ENCODE measurements around the gene FAM13C.

FAM13C gene

GRCh38 chr10:59383436-59383835 is 21.1 kb upstream of the FAM13C start:
- H3K27me3 ChIP-seq (ENCODE audit: control insufficient read depth, insufficient read depth, low read length), result no peaks in the 10 kb centered on the region

DNA sequence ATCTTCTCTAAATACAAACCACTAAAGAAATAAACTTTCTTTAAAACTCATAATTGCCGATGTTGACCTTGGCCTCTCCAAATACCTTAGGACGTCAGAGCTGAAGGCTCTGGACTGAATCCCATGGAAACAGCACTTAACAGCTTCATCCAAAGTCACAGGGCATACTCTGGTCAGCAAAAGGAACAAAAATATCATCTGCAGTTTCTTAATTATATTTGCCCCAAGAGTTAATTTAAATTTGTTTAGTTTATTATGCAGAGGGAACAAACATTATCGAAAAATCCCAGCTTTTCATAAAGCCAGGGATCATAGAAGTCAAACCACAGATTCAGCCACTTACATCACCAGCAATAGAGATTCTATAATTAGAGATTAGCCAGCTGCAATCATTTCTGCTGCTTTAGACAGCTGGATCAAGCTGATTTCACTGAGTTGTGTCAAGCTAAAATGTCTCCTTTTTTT is 20.5 kb upstream of the FAM13C start:
- Histone ChIP-seq H3K9ac (ENCODE audit: low read depth, low read length) (no peak overlapping the region), H3K4me3 (ENCODE audit: low read depth, low read length) (no peak overlapping the region), H3K36me3 (ENCODE audit: control insufficient read depth, insufficient read depth, low read length) (no peaks in the 10 kb centered on the region), H3K9me3 (ENCODE audit: control insufficient read depth, insufficient read depth, low read length) (no peaks in the 10 kb centered on the region), H3K27me3 (ENCODE audit: control insufficient read depth, insufficient read depth, low read length) (no peaks in the 10 kb centered on the region), H3K4me1 (ENCODE audit: control insufficient read depth, insufficient read depth, low read length) (no peaks in the 10 kb centered on the region)

More at GRCh38 chr10:59383436-59383835, 21.1 kb upstream of the FAM13C start:
- Histone ChIP-seq H3K4me1 (ENCODE audit: control insufficient read depth, insufficient read depth, low read length) (no peaks in the 10 kb centered on the region), H3K4me3 (ENCODE audit: low read depth, low read length) (no peak overlapping the region), H3K9ac (ENCODE audit: low read depth, low read length) (no peak overlapping the region), H3K36me3 (ENCODE audit: control insufficient read depth, insufficient read depth, low read length) (no peaks in the 10 kb centered on the region), H3K9me3 (ENCODE audit: control insufficient read depth, insufficient read depth, low read length) (no peaks in the 10 kb centered on the region)

DNA sequence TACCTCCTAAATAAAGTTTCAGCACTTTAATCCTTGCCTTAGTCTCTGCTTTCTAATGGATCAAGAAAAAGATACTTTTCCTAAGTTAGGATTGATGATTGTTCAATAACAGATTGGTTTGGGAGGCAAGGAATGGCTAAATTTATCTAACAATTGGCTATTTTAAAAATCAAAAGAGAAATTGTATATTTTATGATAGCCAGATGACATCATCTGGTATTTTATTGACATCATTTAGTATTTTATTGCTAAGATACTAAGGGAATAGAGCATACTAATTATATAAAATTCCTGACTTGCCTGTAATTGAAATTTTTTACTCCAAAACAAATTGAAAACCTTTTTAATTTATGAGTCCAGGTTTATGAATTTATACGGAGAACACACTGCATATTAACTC is 19.3 kb upstream of the FAM13C start:
- no peaks in the 10 kb centered on the region for H3K36me3 ChIP-seq (ENCODE audit: control insufficient read depth, insufficient read depth, low read length)
- H3K27me3 ChIP-seq (ENCODE audit: control insufficient read depth, insufficient read depth, low read length), result no peaks in the 10 kb centered on the region
- H3K9ac ChIP-seq (ENCODE audit: low read depth, low read length), result no peak overlapping the region
- no peaks in the 10 kb centered on the region for H3K9me3 ChIP-seq (ENCODE audit: control insufficient read depth, insufficient read depth, low read length)
- H3K4me1 ChIP-seq (ENCODE audit: control insufficient read depth, insufficient read depth, low read length), result no peaks in the 10 kb centered on the region
- no peak overlapping the region for H3K4me3 ChIP-seq (ENCODE audit: low read depth, low read length)

- no peaks in the 10 kb centered on the region for H3K9me3 ChIP-seq (ENCODE audit: control insufficient read depth, insufficient read depth, low read length)
- H3K4me3 ChIP-seq (ENCODE audit: low read depth, low read length), result no peak overlapping the region
- H3K9ac ChIP-seq (ENCODE audit: low read depth, low read length), result no peak overlapping the region
- no peaks in the 10 kb centered on the region for H3K27me3 ChIP-seq (ENCODE audit: control insufficient read depth, insufficient read depth, low read length)
- H3K4me1 ChIP-seq (ENCODE audit: control insufficient read depth, insufficient read depth, low read length), result peaks cover 5% of the 10 kb centered on the region
- H3K36me3 ChIP-seq (ENCODE audit: control insufficient read depth, insufficient read depth, low read length), result no peaks in the 10 kb centered on the region
Measured at GRCh38 chr10:59376846-59377245, 14.5 kb upstream of the FAM13C start.

- H3K9ac ChIP-seq (ENCODE audit: low read depth, low read length), result no peak overlapping the region
- no peaks in the 10 kb centered on the region for H3K9me3 ChIP-seq (ENCODE audit: control insufficient read depth, insufficient read depth, low read length)
- H3K36me3 ChIP-seq (ENCODE audit: control insufficient read depth, insufficient read depth, low read length), result no peaks in the 10 kb centered on the region
- peaks cover 5% of the 10 kb centered on the region for H3K4me1 ChIP-seq (ENCODE audit: control insufficient read depth, insufficient read depth, low read length)
- H3K27me3 ChIP-seq (ENCODE audit: control insufficient read depth, insufficient read depth, low read length), result no peaks in the 10 kb centered on the region
- no peak overlapping the region for H3K4me3 ChIP-seq (ENCODE audit: low read depth, low read length)
Measured at GRCh38 chr10:59375990-59376389, 13.6 kb upstream of the FAM13C start.

DNA sequence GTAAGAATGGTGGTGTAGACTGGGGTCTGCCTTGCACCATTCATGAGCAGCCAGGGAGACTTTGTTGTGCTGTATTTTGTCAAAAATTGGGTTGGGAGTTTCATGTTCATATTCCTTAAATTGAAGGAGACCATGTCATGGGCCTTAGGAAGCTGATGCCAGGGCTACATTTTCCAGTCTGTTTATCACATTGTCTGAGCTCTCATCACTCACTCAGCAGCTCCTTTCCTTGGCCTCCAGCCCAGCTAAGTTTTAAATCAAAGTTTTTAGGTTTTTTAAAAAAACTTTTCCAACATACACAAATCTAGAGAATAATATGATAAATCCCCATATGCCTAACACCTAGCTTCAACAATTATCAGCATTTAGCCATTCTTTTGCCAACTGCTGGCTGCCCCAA is 12.6 kb upstream of the FAM13C start:
- H3K4me3 ChIP-seq (ENCODE audit: low read depth, low read length), result no peak overlapping the region
- no peaks in the 10 kb centered on the region for H3K36me3 ChIP-seq (ENCODE audit: control insufficient read depth, insufficient read depth, low read length)
- no peaks in the 10 kb centered on the region for H3K9me3 ChIP-seq (ENCODE audit: control insufficient read depth, insufficient read depth, low read length)

GRCh38 chr10:59373071-59373470 is 10.7 kb upstream of the FAM13C start:
- H3K9me3 ChIP-seq (ENCODE audit: control insufficient read depth, insufficient read depth, low read length), result no peaks in the 10 kb centered on the region
- H3K9ac ChIP-seq (ENCODE audit: low read depth, low read length), result no peak overlapping the region
- H3K27me3 ChIP-seq (ENCODE audit: control insufficient read depth, insufficient read depth, low read length), result no peaks in the 10 kb centered on the region
- H3K36me3 ChIP-seq (ENCODE audit: control insufficient read depth, insufficient read depth, low read length), result no peaks in the 10 kb centered on the region
- no peak overlapping the region for H3K4me3 ChIP-seq (ENCODE audit: low read depth, low read length)
- H3K4me1 ChIP-seq (ENCODE audit: control insufficient read depth, insufficient read depth, low read length), result peaks cover 5% of the 10 kb centered on the region

More for the DNA sequence above, 12.6 kb upstream of the FAM13C start:
- no peaks in the 10 kb centered on the region for H3K27me3 ChIP-seq (ENCODE audit: control insufficient read depth, insufficient read depth, low read length)
- H3K9ac ChIP-seq (ENCODE audit: low read depth, low read length), result no peak overlapping the region
- peaks cover 5% of the 10 kb centered on the region for H3K4me1 ChIP-seq (ENCODE audit: control insufficient read depth, insufficient read depth, low read length)

GRCh38 chr10:59372543-59372942 is 10.2 kb upstream of the FAM13C start:
- no peaks in the 10 kb centered on the region for H3K9me3 ChIP-seq (ENCODE audit: control insufficient read depth, insufficient read depth, low read length)
- H3K4me3 ChIP-seq (ENCODE audit: low read depth, low read length), result no peak overlapping the region
- no peak overlapping the region for H3K9ac ChIP-seq (ENCODE audit: low read depth, low read length)
- H3K36me3 ChIP-seq (ENCODE audit: control insufficient read depth, insufficient read depth, low read length), result no peaks in the 10 kb centered on the region
- H3K27me3 ChIP-seq (ENCODE audit: control insufficient read depth, insufficient read depth, low read length), result no peaks in the 10 kb centered on the region
- peaks cover 5% of the 10 kb centered on the region for H3K4me1 ChIP-seq (ENCODE audit: control insufficient read depth, insufficient read depth, low read length)

DNA sequence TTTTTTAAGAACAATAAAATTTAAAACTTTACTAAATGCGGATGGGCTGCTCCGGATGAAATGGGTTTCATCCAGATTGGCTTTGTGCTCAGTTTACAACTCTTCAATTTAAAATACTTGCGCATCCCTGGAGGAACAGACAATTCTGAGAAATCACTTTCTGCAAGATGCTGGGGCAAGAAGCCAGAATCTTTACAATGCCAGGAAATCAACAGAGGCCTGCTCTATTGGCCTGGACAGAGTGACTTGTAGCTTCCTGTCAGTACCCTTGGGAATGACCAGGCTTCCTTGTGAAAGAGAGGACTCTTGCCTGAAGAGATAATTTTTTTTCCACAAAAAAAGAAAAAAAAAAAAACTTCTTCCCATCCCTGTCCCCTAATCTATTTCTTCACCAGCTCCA is 3.9 kb upstream of the FAM13C start:
- no peaks in the 10 kb centered on the region for H3K36me3 ChIP-seq (ENCODE audit: control insufficient read depth, insufficient read depth, low read length)
- H3K9ac ChIP-seq (ENCODE audit: low read depth, low read length), result no peak overlapping the region
- no peaks in the 10 kb centered on the region for H3K9me3 ChIP-seq (ENCODE audit: control insufficient read depth, insufficient read depth, low read length)
- H3K4me1 ChIP-seq (ENCODE audit: control insufficient read depth, insufficient read depth, low read length), result peaks cover 5% of the 10 kb centered on the region
- no peak overlapping the region for H3K4me3 ChIP-seq (ENCODE audit: low read depth, low read length)
- H3K27me3 ChIP-seq (ENCODE audit: control insufficient read depth, insufficient read depth, low read length), result peaks cover 28% of the 10 kb centered on the region

GRCh38 chr10:59363446-59363958 is 1.2 kb upstream of the FAM13C start:
- Histone ChIP-seq H3K4me1 (ENCODE audit: control insufficient read depth, insufficient read depth, low read length) (peaks cover 5% of the 10 kb centered on the region), H3K36me3 (ENCODE audit: control insufficient read depth, insufficient read depth, low read length) (no peaks in the 10 kb centered on the region), H3K27me3 (ENCODE audit: control insufficient read depth, insufficient read depth, low read length) (peaks cover 49% of the 10 kb centered on the region), H3K9me3 (ENCODE audit: control insufficient read depth, insufficient read depth, low read length) (no peaks in the 10 kb centered on the region), H3K9ac (ENCODE audit: low read depth, low read length) (no peak overlapping the region), H3K4me3 (ENCODE audit: low read depth, low read length) (no peak overlapping the region)

- Histone ChIP-seq H3K4me3 (ENCODE audit: low read depth, low read length) (peak overlapping the region; percentile 56), H3K27me3 (ENCODE audit: control insufficient read depth, insufficient read depth, low read length) (peaks cover 49% of the 10 kb centered on the region), H3K36me3 (ENCODE audit: control insufficient read depth, insufficient read depth, low read length) (no peaks in the 10 kb centered on the region), H3K9me3 (ENCODE audit: control insufficient read depth, insufficient read depth, low read length) (no peaks in the 10 kb centered on the region), H3K9ac (ENCODE audit: low read depth, low read length) (no peak overlapping the region), H3K4me1 (ENCODE audit: control insufficient read depth, insufficient read depth, low read length) (peaks cover 5% of the 10 kb centered on the region)
Measured at GRCh38 chr10:59362959-59363381, 621 bp upstream of the FAM13C start.

DNA sequence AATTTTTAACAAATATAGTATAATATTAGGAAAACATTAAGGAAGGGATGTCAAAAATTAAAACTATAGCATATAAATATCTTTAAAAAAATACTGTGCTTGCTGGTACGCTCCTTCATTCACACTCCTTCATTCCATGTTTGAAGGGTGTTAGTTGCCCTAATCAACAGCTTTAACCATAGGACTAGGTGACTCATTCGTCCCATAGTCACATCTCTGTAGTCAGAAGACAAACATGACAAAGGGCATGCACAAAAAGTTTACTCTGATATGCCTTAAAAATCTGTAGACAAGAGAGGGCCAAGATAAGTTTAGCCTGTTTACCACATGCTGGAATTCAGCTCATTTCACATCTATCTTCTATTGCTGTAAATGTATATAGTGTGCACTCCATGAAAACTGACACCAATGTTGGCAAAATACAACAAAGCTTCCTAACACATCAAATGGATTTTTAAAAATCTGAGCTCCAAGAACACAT is 646 bp downstream of the FAM13C start:
- Histone ChIP-seq H3K27me3 (ENCODE audit: control insufficient read depth, insufficient read depth, low read length) (peaks cover 49% of the 10 kb centered on the region), H3K9me3 (ENCODE audit: control insufficient read depth, insufficient read depth, low read length) (no peaks in the 10 kb centered on the region), H3K36me3 (ENCODE audit: control insufficient read depth, insufficient read depth, low read length) (no peaks in the 10 kb centered on the region), H3K9ac (ENCODE audit: low read depth, low read length) (no peak overlapping the region), H3K4me1 (ENCODE audit: control insufficient read depth, insufficient read depth, low read length) (peaks cover 5% of the 10 kb centered on the region), H3K4me3 (ENCODE audit: low read depth, low read length) (peak overlapping the region; percentile 56)

Data from iPS-15b (cell line).